ENCODE measurements around the gene PEX16. TPM values are rescaled to one million over a fixed set of nuclear protein-coding genes. Genes with fewer than 3 reads are reported as not detected.
"Not testable (repeated sequence)": the region's sequence is repeated elsewhere in the genome, so short reads cannot be mapped to it uniquely, and the experiment has no call there.

The PEX16 gene
- total and polyA plus RNA-seq, 2 donors, result 10.5 to 41.5 TPM

GRCh38 chr11:45905095-45905494, 12.6 kb downstream of the PEX16 start:
- no peak for DNase-seq (ENCODE audit: extremely low spot score)
- Histone ChIP-seq H3K36me3 (ENCODE audit: insufficient read depth) (no peaks in the 10 kb centered on the region), H3K4me3 (ENCODE audit: low read depth, low read length) (no peak overlapping the region), H3K27ac (ENCODE audit: low read depth) (no peak overlapping the region), H3K4me1 (ENCODE audit: insufficient read depth) (no peaks in the 10 kb centered on the region)
- WGBS, result 92% methylated on average over 19 of the region's 19 CpGs

GRCh38 chr11:45904309-45904915, 13.3 kb downstream of the PEX16 start:
- no peak for DNase-seq (ENCODE audit: extremely low spot score)
- no peaks in the 10 kb centered on the region for H3K4me1 ChIP-seq (ENCODE audit: insufficient read depth)
- no peak overlapping the region for H3K4me3 ChIP-seq (ENCODE audit: low read depth, low read length)
- 91% methylated on average over 15 of the region's 15 CpGs for WGBS
- H3K36me3 ChIP-seq (ENCODE audit: insufficient read depth), result no peaks in the 10 kb centered on the region
- H3K27ac ChIP-seq (ENCODE audit: low read depth), result no peak overlapping the region

GRCh38 chr11:45902452-45903380, 15.0 kb downstream of the PEX16 start:
- DNase-seq (ENCODE audit: extremely low spot score), result no peak

GRCh38 chr11:45901626-45902025, 16.1 kb downstream of the PEX16 start:
- Histone ChIP-seq H3K36me3 (ENCODE audit: insufficient read depth) (no peaks in the 10 kb centered on the region), H3K27ac (ENCODE audit: low read depth) (no peak overlapping the region), H3K4me1 (ENCODE audit: insufficient read depth) (peaks cover 2% of the 10 kb centered on the region), H3K4me3 (ENCODE audit: low read depth, low read length) (no peak overlapping the region)
- DNase-seq (ENCODE audit: extremely low spot score), result no peak
- 78% methylated on average over 6 of the region's 6 CpGs for WGBS

More at GRCh38 chr11:45902452-45903380, 15.0 kb downstream of the PEX16 start:
- H3K4me3 ChIP-seq (ENCODE audit: low read depth, low read length), result no peak overlapping the region
- H3K27ac ChIP-seq (ENCODE audit: low read depth), result no peak overlapping the region
- no peaks in the 10 kb centered on the region for H3K36me3 ChIP-seq (ENCODE audit: insufficient read depth)
- WGBS, result 92% methylated on average over 56 of the region's 56 CpGs
- H3K4me1 ChIP-seq (ENCODE audit: insufficient read depth), result peaks cover 2% of the 10 kb centered on the region

GRCh38 chr11:45900916-45901617, 16.6 kb downstream of the PEX16 start:
- Histone ChIP-seq H3K4me3 (ENCODE audit: low read depth, low read length) (no peak overlapping the region), H3K27ac (ENCODE audit: low read depth) (no peak overlapping the region), H3K36me3 (ENCODE audit: insufficient read depth) (no peaks in the 10 kb centered on the region), H3K4me1 (ENCODE audit: insufficient read depth) (peaks cover 2% of the 10 kb centered on the region)
- WGBS, result 11% methylated on average over 8 of the region's 8 CpGs
- DNase-seq (ENCODE audit: extremely low spot score), result no peak

GRCh38 chr11:45900175-45900800, 17.4 kb downstream of the PEX16 start:
- not testable (repeated sequence) for DNase-seq (ENCODE audit: extremely low spot score); H3K4me1 ChIP-seq (ENCODE audit: insufficient read depth); H3K27ac ChIP-seq (ENCODE audit: low read depth); H3K36me3 ChIP-seq (ENCODE audit: insufficient read depth)
- WGBS, result 2% methylated on average over 38 of the region's 59 CpGs
- peak overlapping the region; percentile 57 for H3K4me3 ChIP-seq (ENCODE audit: low read depth, low read length)

- DNase-seq (ENCODE audit: extremely low spot score), result peak; percentile 76
- H3K4me3 ChIP-seq (ENCODE audit: low read depth, low read length), result peak overlapping the region; percentile 57
- no peak overlapping the region for H3K27ac ChIP-seq (ENCODE audit: low read depth)
- H3K4me1 ChIP-seq (ENCODE audit: insufficient read depth), result peaks cover 2% of the 10 kb centered on the region
- no peaks in the 10 kb centered on the region for H3K36me3 ChIP-seq (ENCODE audit: insufficient read depth)
- WGBS, result 1% methylated on average over 62 of the region's 62 CpGs
Measured at GRCh38 chr11:45899448-45900174, 18.1 kb downstream of the PEX16 start.

GRCh38 chr11:45899086-45899447, 18.6 kb downstream of the PEX16 start:
- Histone ChIP-seq H3K4me3 (ENCODE audit: low read depth, low read length) (no peak overlapping the region), H3K36me3 (ENCODE audit: insufficient read depth) (no peaks in the 10 kb centered on the region), H3K27ac (ENCODE audit: low read depth) (no peak overlapping the region), H3K4me1 (ENCODE audit: insufficient read depth) (peaks cover 2% of the 10 kb centered on the region)
- WGBS, result 8% methylated on average over 3 of the region's 3 CpGs
- no peak for DNase-seq (ENCODE audit: extremely low spot score)

- Histone ChIP-seq H3K36me3 (ENCODE audit: insufficient read depth) (no peaks in the 10 kb centered on the region), H3K27ac (ENCODE audit: low read depth) (no peak overlapping the region), H3K4me3 (ENCODE audit: low read depth, low read length) (no peak overlapping the region), H3K4me1 (ENCODE audit: insufficient read depth) (peaks cover 2% of the 10 kb centered on the region)
- DNase-seq (ENCODE audit: extremely low spot score), result no peak
- 91% methylated on average over 6 of the region's 6 CpGs for WGBS
Measured at GRCh38 chr11:45897556-45897955, 20.1 kb downstream of the PEX16 start.

- 15% methylated on average over 19 of the region's 19 CpGs for WGBS
Measured at GRCh38 chr11:45896422-45896984, 21.2 kb downstream of the PEX16 start.

GRCh38 chr11:45895553-45896259, 22.0 kb downstream of the PEX16 start:
- H3K4me1 ChIP-seq (ENCODE audit: insufficient read depth), result peaks cover 2% of the 10 kb centered on the region
- H3K36me3 ChIP-seq (ENCODE audit: insufficient read depth), result no peaks in the 10 kb centered on the region
- H3K27ac ChIP-seq (ENCODE audit: low read depth), result no peak overlapping the region
- no peak for DNase-seq (ENCODE audit: extremely low spot score)
- H3K4me3 ChIP-seq (ENCODE audit: low read depth, low read length), result no peak overlapping the region
- 90% methylated on average over 8 of the region's 8 CpGs for WGBS

More at GRCh38 chr11:45896422-45896984, 21.2 kb downstream of the PEX16 start:
- Histone ChIP-seq H3K4me3 (ENCODE audit: low read depth, low read length) (no peak overlapping the region), H3K27ac (ENCODE audit: low read depth) (no peak overlapping the region), H3K36me3 (ENCODE audit: insufficient read depth) (no peaks in the 10 kb centered on the region), H3K4me1 (ENCODE audit: insufficient read depth) (peaks cover 2% of the 10 kb centered on the region)
- DNase-seq (ENCODE audit: extremely low spot score), result no peak

GRCh38 chr11:45894555-45895247, 23.0 kb downstream of the PEX16 start:
- Histone ChIP-seq H3K4me1 (ENCODE audit: insufficient read depth) (peaks cover 2% of the 10 kb centered on the region), H3K27ac (ENCODE audit: low read depth) (no peak overlapping the region), H3K4me3 (ENCODE audit: low read depth, low read length) (no peak overlapping the region), H3K36me3 (ENCODE audit: insufficient read depth) (no peaks in the 10 kb centered on the region)
- WGBS, result 85% methylated on average over 6 of the region's 6 CpGs
- no peak for DNase-seq (ENCODE audit: extremely low spot score)
